ENCODE results near the gene TRPC6. TPM values are rescaled to one million over a fixed set of nuclear protein-coding genes. Genes with fewer than 3 reads are reported as not detected.
"Not testable (repeated sequence)": the region's sequence is repeated elsewhere in the genome, so short reads cannot be mapped to it uniquely, and the experiment has no call there.

The TRPC6 gene
- total RNA-seq, 4 donors from 2014 or later, result 1.9 to 14.0 (median 3.9) TPM

- peak; percentile 31 for ATAC-seq (ENCODE audit: low FRiP score)
These were observed 138.0 kb downstream of the TRPC6 start for GRCh38 chr11:101445761-101446160.

DNA sequence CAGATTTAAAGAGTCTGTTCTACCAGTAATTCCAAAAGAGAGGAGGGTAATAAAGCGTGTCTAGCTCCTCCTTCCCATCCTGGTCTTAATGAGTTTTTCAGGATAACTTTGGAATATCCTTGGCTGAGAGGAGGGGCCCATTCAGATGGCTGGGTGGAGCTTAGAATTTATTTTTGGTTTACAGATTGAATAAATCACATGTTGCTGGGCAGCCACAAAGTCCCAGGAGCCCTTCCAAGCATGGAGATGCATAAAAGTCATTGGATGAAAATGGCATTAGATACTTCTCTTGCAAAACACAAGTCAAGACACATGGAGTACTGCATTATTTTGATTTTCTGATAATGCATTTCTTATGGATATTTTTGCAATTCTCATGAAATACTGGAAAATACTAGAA, 139.0 kb downstream of the TRPC6 start:
- TF ChIP-seq, protein P1, sequence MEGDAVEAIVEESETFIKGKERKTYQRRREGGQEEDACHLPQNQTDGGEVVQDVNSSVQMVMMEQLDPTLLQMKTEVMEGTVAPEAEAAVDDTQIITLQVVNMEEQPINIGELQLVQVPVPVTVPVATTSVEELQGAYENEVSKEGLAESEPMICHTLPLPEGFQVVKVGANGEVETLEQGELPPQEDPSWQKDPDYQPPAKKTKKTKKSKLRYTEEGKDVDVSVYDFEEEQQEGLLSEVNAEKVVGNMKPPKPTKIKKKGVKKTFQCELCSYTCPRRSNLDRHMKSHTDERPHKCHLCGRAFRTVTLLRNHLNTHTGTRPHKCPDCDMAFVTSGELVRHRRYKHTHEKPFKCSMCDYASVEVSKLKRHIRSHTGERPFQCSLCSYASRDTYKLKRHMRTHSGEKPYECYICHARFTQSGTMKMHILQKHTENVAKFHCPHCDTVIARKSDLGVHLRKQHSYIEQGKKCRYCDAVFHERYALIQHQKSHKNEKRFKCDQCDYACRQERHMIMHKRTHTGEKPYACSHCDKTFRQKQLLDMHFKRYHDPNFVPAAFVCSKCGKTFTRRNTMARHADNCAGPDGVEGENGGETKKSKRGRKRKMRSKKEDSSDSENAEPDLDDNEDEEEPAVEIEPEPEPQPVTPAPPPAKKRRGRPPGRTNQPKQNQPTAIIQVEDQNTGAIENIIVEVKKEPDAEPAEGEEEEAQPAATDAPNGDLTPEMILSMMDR (IDR thresholded peaks at IDR 0.05), result no peak
- DNase-seq (ENCODE audit: low spot score), result no peak
- no peak for ATAC-seq (ENCODE audit: low FRiP score)

More at GRCh38 chr11:101445761-101446160, 138.0 kb downstream of the TRPC6 start:
- TF ChIP-seq, protein P1 (IDR thresholded peaks at IDR 0.05), result no peak
- no peak for DNase-seq (ENCODE audit: low spot score)

DNA sequence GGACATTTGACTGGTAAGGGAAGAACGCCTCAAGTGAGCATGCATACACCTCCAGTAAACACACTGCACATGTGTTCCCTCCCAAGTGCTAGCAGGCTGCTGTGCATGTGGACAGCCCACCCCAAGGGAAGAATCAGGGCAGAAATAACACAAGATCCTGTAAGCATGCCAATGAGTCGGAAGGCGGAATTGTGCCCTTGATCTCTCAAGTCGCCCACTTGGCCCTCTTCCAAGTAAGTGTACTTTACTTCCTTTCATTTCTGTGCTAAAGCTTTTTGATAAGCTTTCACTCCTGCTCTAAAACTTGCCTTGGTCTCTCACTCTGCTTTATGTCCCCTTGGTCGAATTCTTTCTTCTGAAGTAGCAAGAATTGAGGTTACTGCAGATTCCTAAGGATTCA, 139.6 kb downstream of the TRPC6 start:
- TF ChIP-seq, protein P1 (IDR thresholded peaks at IDR 0.05), result no peak
- no peak for ATAC-seq (ENCODE audit: low FRiP score)
- no peak for DNase-seq (ENCODE audit: low spot score)

GRCh38 chr11:101442936-101443521, 140.8 kb downstream of the TRPC6 start:
- TF ChIP-seq, protein P1 (IDR thresholded peaks at IDR 0.05), result no peak
- DNase-seq (ENCODE audit: low spot score) (no peak), ATAC-seq (ENCODE audit: low FRiP score) (no peak)

- ATAC-seq (ENCODE audit: low FRiP score) (no peak), DNase-seq (ENCODE audit: low spot score) (no peak)
These were observed 141.6 kb downstream of the TRPC6 start for GRCh38 chr11:101442171-101442570.

GRCh38 chr11:101441747-101442146, 142.1 kb downstream of the TRPC6 start:
- TF ChIP-seq, protein P1 (IDR thresholded peaks at IDR 0.05), result no peak
- no peak for DNase-seq (ENCODE audit: low spot score)
- ATAC-seq (ENCODE audit: low FRiP score), result no peak

More at GRCh38 chr11:101442171-101442570, 141.6 kb downstream of the TRPC6 start:
- TF ChIP-seq, protein P1 (IDR thresholded peaks at IDR 0.05), result no peak

DNA sequence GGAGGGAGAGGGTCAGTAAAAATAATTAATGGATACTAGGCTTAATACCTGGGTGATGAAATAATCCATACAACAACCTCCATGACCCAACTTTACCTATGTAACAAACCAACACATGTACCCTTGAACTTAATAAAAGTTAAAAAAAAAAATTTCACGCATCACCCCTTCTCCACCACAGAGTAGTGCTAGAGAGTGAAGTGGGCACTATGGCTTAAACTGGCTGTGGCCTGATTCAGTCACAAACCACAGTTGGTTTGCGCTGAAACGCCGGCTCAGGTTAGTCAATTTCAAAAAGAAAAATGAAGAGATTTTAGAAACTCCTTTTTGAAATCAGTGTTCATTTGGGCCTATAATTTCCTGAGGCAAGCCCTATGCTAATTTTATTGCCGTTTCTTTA, 144.3 kb downstream of the TRPC6 start:
- TF ChIP-seq, protein P1 (IDR thresholded peaks at IDR 0.05), result no peak
- ATAC-seq (ENCODE audit: low FRiP score) (no peak), DNase-seq (ENCODE audit: low spot score) (no peak)

- ATAC-seq (ENCODE audit: low FRiP score); DNase-seq (ENCODE audit: low spot score): not testable (repeated sequence)
These were observed 145.1 kb downstream of the TRPC6 start for GRCh38 chr11:101438708-101439107.

Measured in omental fat pad (tissue), 4 donors.